Measurements from ENCODE around the gene B3GNT9. TPM values are rescaled to one million over a fixed set of nuclear protein-coding genes. Genes with fewer than 3 reads are reported as not detected.

The B3GNT9 gene
- total RNA-seq, 1 experiment from 2014 or later, result 36.1 TPM

DNA sequence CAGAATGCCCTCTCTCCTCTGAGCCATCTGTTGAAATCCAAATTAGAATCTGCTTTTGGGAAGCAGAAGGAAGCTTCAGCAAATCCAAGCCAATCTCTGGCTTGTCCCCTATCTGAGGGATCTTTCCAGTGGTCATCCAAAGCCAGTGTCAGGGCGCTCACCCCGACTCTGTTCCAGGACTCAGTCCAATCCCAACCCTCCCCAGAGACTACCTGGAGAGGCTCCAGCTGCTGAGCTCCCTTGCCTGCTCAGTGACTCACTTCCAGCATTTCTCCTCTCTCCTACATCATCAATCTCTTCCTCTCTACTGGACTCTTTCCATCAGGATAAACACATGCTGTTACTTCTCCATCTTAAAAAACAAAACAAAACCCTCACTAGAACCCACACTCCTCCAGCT, 30.5 kb upstream of the B3GNT9 start:
- Histone ChIP-seq H3K27ac (no peak overlapping the region), H3K4me3 (no peak overlapping the region)
- DNase-seq (ENCODE audit: low read depth in 1 of 2, low spot score in 2 of 2), result no peak

GRCh38 chr16:67180166-67180565, 29.4 kb upstream of the B3GNT9 start:
- Histone ChIP-seq H3K4me1 (replicated peaks) (peaks cover 21% of the 10 kb centered on the region), H3K4me3 (no peak overlapping the region), H3K27ac (no peak overlapping the region), H3K9me3 (replicated peaks) (no peaks in the 10 kb centered on the region), H3K27me3 (replicated peaks) (no peaks in the 10 kb centered on the region), H3K36me3 (peaks cover 14% of the 10 kb centered on the region)
- no peak for DNase-seq (ENCODE audit: low read depth in 1 of 2, low spot score in 2 of 2)

More for the DNA sequence above, 30.5 kb upstream of the B3GNT9 start:
- Histone ChIP-seq H3K27me3 (replicated peaks) (no peaks in the 10 kb centered on the region), H3K9me3 (replicated peaks) (no peaks in the 10 kb centered on the region), H3K4me1 (replicated peaks) (peaks cover 33% of the 10 kb centered on the region), H3K36me3 (peaks cover 10% of the 10 kb centered on the region; the same call in 1 of the 2 replicates)

DNA sequence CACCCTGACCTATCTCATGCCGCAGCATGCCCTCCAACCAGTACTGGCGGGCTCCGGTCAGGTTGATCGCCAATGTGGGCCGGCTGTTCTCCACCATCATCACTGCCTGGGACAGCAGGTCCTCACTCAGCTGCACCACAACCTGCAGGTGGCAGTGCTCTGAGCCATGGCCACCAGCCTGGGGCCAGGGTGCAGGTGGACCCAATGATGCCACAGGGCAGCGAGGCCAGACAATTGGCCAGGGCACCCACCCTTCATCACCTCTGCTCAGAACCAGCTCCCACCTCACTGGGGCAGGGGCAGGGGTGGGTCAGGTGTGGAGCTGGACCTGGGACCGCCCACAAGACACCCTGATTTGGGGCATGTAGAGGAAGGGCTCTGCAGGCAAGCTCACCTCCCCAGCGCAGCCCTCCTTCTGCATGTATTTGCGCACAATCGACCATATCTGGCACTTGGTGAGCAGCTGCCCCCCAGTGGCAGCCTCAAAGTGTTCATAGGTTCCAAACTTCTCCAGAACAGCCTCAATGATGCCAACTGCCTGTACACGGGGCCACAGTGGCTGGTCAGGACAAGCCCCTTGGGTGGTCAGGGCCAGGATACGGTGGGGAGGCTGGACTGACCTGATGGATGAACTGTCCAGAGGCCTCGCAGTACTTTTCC, 28.8 kb upstream of the B3GNT9 start:
- no peak for DNase-seq (ENCODE audit: low read depth in 1 of 2, low spot score in 2 of 2)
- peaks cover 20% of the 10 kb centered on the region for H3K4me1 ChIP-seq (replicated peaks)
- no peaks in the 10 kb centered on the region for H3K27me3 ChIP-seq (replicated peaks)
- no peak overlapping the region for H3K27ac ChIP-seq
- no peaks in the 10 kb centered on the region for H3K9me3 ChIP-seq (replicated peaks)
- H3K36me3 ChIP-seq, result peaks cover 20% of the 10 kb centered on the region
- no peak overlapping the region for H3K4me3 ChIP-seq

GRCh38 chr16:67177743-67178699, 27.2 kb upstream of the B3GNT9 start:
- Histone ChIP-seq H3K4me1 (replicated peaks) (peaks cover 26% of the 10 kb centered on the region), H3K27me3 (replicated peaks) (no peaks in the 10 kb centered on the region), H3K9me3 (replicated peaks) (no peaks in the 10 kb centered on the region), H3K4me3 (no peak overlapping the region), H3K27ac (no peak overlapping the region), H3K36me3 (peaks cover 18% of the 10 kb centered on the region)
- no peak for DNase-seq (ENCODE audit: low read depth in 1 of 2, low spot score in 2 of 2)

- no peaks in the 10 kb centered on the region for H3K9me3 ChIP-seq (replicated peaks)
- H3K4me1 ChIP-seq (replicated peaks), result peaks cover 20% of the 10 kb centered on the region
- DNase-seq (ENCODE audit: low read depth in 1 of 2, low spot score in 2 of 2), result no peak
- no peaks in the 10 kb centered on the region for H3K27me3 ChIP-seq (replicated peaks)
- no peak overlapping the region for H3K27ac ChIP-seq
- H3K36me3 ChIP-seq, result peaks cover 18% of the 10 kb centered on the region
- H3K4me3 ChIP-seq, result no peak overlapping the region
Measured at GRCh38 chr16:67176662-67177061, 25.9 kb upstream of the B3GNT9 start.

- Histone ChIP-seq H3K4me1 (replicated peaks) (peaks cover 34% of the 10 kb centered on the region), H3K27ac (no peak overlapping the region), H3K36me3 (peaks cover 18% of the 10 kb centered on the region), H3K9me3 (replicated peaks) (no peaks in the 10 kb centered on the region), H3K4me3 (peak overlapping the region; percentile 37), H3K27me3 (replicated peaks) (no peaks in the 10 kb centered on the region)
- no peak for DNase-seq (ENCODE audit: low read depth in 1 of 2, low spot score in 2 of 2)
Measured at GRCh38 chr16:67174706-67175231, 24.0 kb upstream of the B3GNT9 start.

GRCh38 chr16:67173808-67174705, 23.3 kb upstream of the B3GNT9 start:
- Histone ChIP-seq H3K4me3 (peak overlapping the region; percentile 37), H3K27ac (no peak overlapping the region), H3K27me3 (replicated peaks) (no peaks in the 10 kb centered on the region), H3K36me3 (peaks cover 15% of the 10 kb centered on the region), H3K4me1 (replicated peaks) (peaks cover 39% of the 10 kb centered on the region), H3K9me3 (replicated peaks) (no peaks in the 10 kb centered on the region)
- DNase-seq (ENCODE audit: low read depth in 1 of 2, low spot score in 2 of 2), result peak; percentile 74 to 88

- Histone ChIP-seq H3K27me3 (replicated peaks) (no peaks in the 10 kb centered on the region), H3K27ac (no peak overlapping the region), H3K4me1 (replicated peaks) (peaks cover 39% of the 10 kb centered on the region), H3K36me3 (peaks cover 15% of the 10 kb centered on the region), H3K9me3 (replicated peaks) (no peaks in the 10 kb centered on the region), H3K4me3 (peak overlapping the region; percentile 37)
- DNase-seq (ENCODE audit: low read depth in 1 of 2, low spot score in 2 of 2), result no peak
Measured at GRCh38 chr16:67173323-67173722, 22.5 kb upstream of the B3GNT9 start.

DNA sequence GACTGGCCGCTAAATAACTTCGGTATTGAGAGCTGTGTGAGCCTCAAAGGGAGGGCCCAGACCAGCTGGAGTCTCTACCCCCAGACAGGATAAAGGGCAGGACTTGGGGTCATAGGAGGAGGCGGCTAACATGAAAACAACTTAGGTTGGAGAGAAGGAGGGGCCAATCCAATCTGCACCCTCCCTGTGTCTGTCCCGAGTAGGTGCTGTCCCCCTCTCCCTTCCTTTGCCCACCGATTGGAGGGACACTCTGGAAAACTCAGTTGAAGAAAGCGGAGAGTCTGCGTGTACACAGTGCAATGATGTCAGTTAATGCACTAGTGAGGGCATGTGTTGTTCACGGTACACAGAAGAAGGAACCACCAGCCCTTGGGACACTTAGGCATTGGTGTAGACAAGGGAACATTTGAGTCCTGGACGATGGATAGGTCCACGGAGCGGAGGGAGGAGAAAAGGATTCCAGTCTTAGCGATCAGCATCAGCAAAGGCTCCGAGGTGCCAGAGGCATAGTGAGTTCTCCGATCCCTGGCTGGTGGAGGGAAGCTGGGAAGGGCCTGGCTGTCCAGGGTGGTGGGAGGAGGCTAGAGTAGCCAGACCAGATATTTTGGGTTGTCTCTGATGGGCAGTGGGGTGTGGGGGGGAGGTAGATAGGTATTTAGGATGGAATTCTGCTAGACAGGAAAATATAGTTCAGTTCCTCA, 20.3 kb upstream of the B3GNT9 start:
- DNase-seq (ENCODE audit: low read depth in 1 of 2, low spot score in 2 of 2), result no peak
- H3K9me3 ChIP-seq (replicated peaks), result no peaks in the 10 kb centered on the region
- H3K4me1 ChIP-seq (replicated peaks), result peaks cover 39% of the 10 kb centered on the region
- H3K27ac ChIP-seq, result peak overlapping the region; percentile 92
- H3K4me3 ChIP-seq, result peak overlapping the region; percentile 42
- peaks cover 11% of the 10 kb centered on the region for H3K36me3 ChIP-seq
- H3K27me3 ChIP-seq (replicated peaks), result no peaks in the 10 kb centered on the region

DNA sequence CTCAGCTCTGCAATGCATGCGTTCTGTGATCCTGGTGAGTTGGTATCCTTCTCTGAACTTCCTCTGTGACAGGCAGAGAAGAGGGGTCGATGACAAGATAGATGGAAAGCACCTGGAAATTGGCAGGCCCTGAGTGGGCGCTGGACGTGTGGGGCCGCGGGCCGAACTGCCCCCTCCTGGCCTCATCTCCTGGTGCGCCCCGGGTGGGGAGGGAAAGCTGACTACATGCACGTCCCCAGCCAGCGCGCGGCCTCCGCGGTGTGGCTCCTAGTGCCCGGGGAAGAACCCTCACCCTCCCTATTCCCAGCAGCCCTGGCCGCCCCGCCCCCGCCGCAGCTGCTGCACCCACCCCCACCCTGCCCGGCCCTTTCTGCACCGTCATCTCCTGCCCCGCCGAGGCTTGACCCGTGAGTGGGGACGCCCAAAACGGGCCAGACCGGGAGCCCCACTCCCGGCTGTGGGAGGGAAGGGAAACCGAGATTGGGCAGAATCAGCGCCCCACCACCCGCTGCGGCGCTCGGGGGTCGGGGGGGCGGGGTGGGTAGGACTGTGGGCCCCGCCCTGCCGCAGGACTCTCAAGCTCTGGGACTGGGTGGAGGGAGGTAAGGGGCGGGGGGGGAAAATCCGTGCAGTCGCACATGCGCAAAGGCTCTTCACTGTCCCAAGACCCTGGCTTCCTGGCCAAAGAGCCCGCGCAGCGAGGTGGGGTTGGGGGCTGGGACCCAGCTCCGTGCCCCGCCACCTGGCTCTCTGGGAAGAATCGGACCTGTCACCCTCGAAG, 19.6 kb upstream of the B3GNT9 start, which contains the start of gene NOL3:
NOL3 (plus strand) TSS at position 371 of the 781 bp plus-strand sequence.
- H3K27ac ChIP-seq, result peak within 1 kb of the TSS; percentile 92
- peak; percentile 81 to 90 for DNase-seq (ENCODE audit: low read depth in 1 of 2, low spot score in 2 of 2)
- no peaks in the 10 kb centered on the region for H3K9me3 ChIP-seq (replicated peaks)
- H3K27me3 ChIP-seq (replicated peaks), result no peaks in the 10 kb centered on the region
- peaks cover 8% of the 10 kb centered on the region for H3K36me3 ChIP-seq
- H3K4me1 ChIP-seq (replicated peaks), result peaks cover 39% of the 10 kb centered on the region
- peak within 1 kb of the TSS; percentile 42 for H3K4me3 ChIP-seq

DNA sequence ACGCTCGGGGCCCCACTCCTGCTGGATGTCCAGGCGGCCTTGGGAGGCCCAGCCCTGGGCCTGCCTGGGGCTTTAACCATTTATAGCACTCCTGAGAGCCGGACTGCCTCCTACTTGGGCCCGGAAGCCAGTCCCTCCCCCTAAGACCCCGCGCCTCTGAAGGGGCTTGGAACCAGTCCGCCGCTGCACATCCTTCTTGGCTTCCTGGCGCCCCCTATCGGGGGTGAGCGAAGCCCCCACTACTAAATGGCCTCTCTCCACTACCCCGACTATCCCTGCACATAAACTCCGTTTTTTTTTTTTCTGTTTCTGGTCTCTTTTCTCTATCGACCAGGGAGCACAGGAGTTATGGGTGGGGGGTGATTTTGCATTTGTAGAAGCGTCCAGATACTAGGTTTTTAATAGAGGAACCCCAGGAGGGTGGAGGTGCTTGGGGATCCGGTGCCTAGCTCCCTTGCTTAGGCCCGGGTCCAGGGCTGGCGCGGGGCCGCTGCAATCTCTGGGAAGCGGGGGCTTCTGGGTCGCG, 18.9 kb upstream of the B3GNT9 start:
- no peaks in the 10 kb centered on the region for H3K27me3 ChIP-seq (replicated peaks)
- peaks cover 2% of the 10 kb centered on the region for H3K36me3 ChIP-seq
- DNase-seq (ENCODE audit: low read depth in 1 of 2, low spot score in 2 of 2), result no peak
- H3K4me3 ChIP-seq, result peak overlapping the region; percentile 42
- H3K27ac ChIP-seq, result peak overlapping the region; percentile 92; the same call in 1 of the 2 replicates
- peaks cover 36% of the 10 kb centered on the region for H3K4me1 ChIP-seq (replicated peaks)
- H3K9me3 ChIP-seq (replicated peaks), result no peaks in the 10 kb centered on the region

DNA sequence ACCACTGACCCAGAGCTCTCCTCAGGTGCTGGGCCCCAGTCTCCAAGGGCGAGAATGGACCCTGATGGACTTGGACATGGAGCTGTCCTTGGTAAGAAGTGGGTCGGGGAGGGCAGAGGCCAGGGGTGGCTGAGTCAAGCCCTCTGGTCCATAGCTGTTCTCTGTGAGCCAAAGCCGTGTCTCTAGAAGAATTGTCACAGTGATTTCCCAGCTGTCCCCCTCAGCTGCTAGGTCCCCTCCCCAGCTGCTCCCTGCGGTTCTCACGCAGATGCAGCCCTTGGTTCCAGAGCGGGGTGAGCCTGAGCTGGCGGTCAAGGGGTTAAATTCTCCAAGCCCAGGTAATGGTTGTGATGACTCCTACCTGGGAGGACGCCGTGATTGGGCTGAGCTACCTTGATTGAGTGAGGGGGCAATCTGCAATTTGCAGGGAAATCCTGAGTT, 18.2 kb upstream of the B3GNT9 start:
- Histone ChIP-seq H3K9me3 (replicated peaks) (no peaks in the 10 kb centered on the region), H3K4me3 (no peak overlapping the region), H3K27me3 (replicated peaks) (no peaks in the 10 kb centered on the region), H3K36me3 (no peaks in the 10 kb centered on the region), H3K27ac (no peak overlapping the region), H3K4me1 (replicated peaks) (peaks cover 29% of the 10 kb centered on the region)
- no peak for DNase-seq (ENCODE audit: low read depth in 1 of 2, low spot score in 2 of 2)
